Transverse colon (tissue), 4 donors: Measurements from ENCODE around the gene PHYKPL. TPM values are rescaled to one million over a fixed set of nuclear protein-coding genes. Genes with fewer than 3 reads are reported as not detected.

Experiments
- DNase-seq: peaks from one replicate; pipeline ENCODE4 v3.0.0-alpha.2; 2019
- H3K27ac ChIP-seq, 4 donors: fragments of 200-600 bp; sonication (generic); 2 replicates each; pipeline ENCODE4 v1.5.1; 2016 to 2018; ENCODE audit warnings: inconsistent platforms in 4 of 4
- H3K27me3 ChIP-seq: fragments of 200-600 bp; sonication (generic); 2 replicates; pipeline ENCODE4 v1.5.1; 2017; ENCODE audit warnings: inconsistent platforms
- H3K36me3 ChIP-seq, 4 donors: fragments of 200-600 bp; sonication (generic); 2 replicates each; pipeline ENCODE4 v1.5.1; 2017 to 2019; ENCODE audit warnings: inconsistent platforms in 4 of 4
- H3K4me1 ChIP-seq, 4 donors: fragments of 200-600 bp; sonication (generic); 2 replicates each; pipeline ENCODE4 v1.5.1; 2017 to 2020; ENCODE audit warnings: inconsistent platforms in 4 of 4
- H3K4me3 ChIP-seq, 4 donors: fragments of 200-600 bp; sonication (generic); 1 replicate in 1 of 4; 2 replicates in 3 of 4; pipeline versions ENCODE4 v1.5.1 to v1.6.1; 2017 to 2019; ENCODE audit warnings: inconsistent platforms in 4 of 4
- H3K9me3 ChIP-seq, 2 donors: fragments of 200-600 bp; sonication (generic); 2 replicates each; pipeline ENCODE4 v1.5.1; 2017 to 2019; ENCODE audit warnings: inconsistent platforms in 2 of 2
- EP300 ChIP-seq: sonication (generic); formaldehyde crosslinking; IDR thresholded peaks from one replicate; pipeline ENCODE4 v1.6.1; 2017; ENCODE audit warnings: antibody characterized with exemption, low read depth
- POLR2A ChIP-seq: fragments of 450-650 bp; IDR thresholded peaks from one replicate; pipeline ENCODE4 v1.6.1; 2016; ENCODE audit warnings: antibody characterized with exemption, mild to moderate bottlenecking, moderate library complexity
- POLR2AphosphoS5 ChIP-seq, 3 donors: sonication (generic); formaldehyde crosslinking; IDR thresholded peaks; one replicate each; pipeline ENCODE4 v1.6.1; 2016; ENCODE audit warnings: antibody characterized with exemption in 3 of 3
- WGBS, 2 donors: methylation state at CpG; one replicate each; pipeline ENCODE4 v1.1.5; 2018; ENCODE audit warnings: low coverage in 1 of 2; 5-methylcytosine and 5-hydroxymethylcytosine counted together
- in situ Hi-C, 4 donors: fragments of 200-750 bp; cut with MboI; loops; one replicate each; pipeline versions ENCODE4 v1.15.0 to v1.15.1; 2017; ENCODE audit warnings: low sequenced_read_pairs in 3 of 4, low pct_ligation_motif_present in 1 of 4, low pct_unique_long_range_greater_than_20kb in 1 of 4
- intact Hi-C: fragments of 100-400 bp; cut with DNase I; formaldehyde crosslinking; loops from one replicate; pipeline ENCODE4 v1.15.1; 2023; ENCODE audit warnings: low total_unique reads
- total RNA-seq, 4 donors: library from RNA; depleted of rRNA; stranded (reverse); fragments of >200 nt; gene quantifications; one replicate each; pipeline ENCODE4 v1.1.0, GENCODE V29; 2016
- TF ChIP-seq, protein P1 (sequence below), 5 experiments: fragments of 200-600 bp in 3 of 5; fragments of 450-650 bp in 2 of 5; sonication (generic) in 3 of 5; IDR thresholded peaks; 1 replicate in 2 of 5; 2 replicates in 3 of 5; pipeline ENCODE4 v1.5.1; 2016 to 2017; ENCODE audit warnings: antibody characterized with exemption in 5 of 5, inconsistent platforms in 3 of 5, mild to moderate bottlenecking in 2 of 5, moderate library complexity in 1 of 5

Gene PHYKPL
- total RNA-seq, 4 donors from 2014 or later: 124 to 405 (median 197) TPM

DNA sequence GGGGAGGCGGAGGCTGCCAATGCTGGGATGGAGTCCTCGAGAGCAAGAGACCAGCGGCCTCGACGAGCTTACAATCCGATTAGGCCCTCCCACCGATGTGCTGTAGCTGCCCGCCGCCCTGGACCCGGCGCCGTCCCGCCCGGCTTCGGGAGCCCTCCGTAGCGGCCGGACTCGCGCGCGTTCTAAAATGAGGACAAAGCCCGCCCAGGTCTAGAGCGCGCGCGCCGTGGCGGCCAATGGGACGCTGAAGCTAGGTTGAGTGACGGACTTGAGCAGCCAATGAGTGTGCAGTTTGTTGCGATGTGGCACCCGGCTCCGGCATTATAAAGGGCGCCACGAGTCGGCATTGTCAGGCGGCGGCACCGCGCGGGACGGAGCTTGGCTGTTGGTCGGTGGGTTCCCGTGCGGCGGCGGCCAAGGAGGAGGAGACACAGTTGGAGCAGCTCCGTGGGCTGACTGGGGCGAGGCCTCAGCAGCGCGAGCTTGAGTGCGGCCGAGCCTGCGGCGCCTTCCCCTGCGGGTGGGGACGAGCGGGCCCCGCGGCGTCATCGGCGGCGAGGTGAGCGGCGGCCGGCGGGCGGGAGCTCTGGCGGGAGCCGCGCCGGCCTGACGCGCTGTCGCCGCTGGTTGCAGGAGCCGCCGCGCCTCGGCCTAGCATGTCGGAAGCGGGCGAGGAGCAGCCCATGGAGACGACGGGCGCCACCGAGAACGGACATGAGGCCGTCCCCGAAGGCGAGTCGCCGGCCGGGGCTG is 28.2 kb downstream of the PHYKPL start, which contains the start of gene HNRNPAB:
Gene HNRNPAB (plus strand): TSS at position 352 of the 753 bp plus-strand sequence. CDS start 305 bp downstream, at position 657.
- TF ChIP-seq POLR2AphosphoS5 (IDR thresholded peaks at IDR 0.05): peak; percentile 99 to 100 (median 100)
- no peak for TF ChIP-seq EP300
- TF ChIP-seq, protein P1, sequence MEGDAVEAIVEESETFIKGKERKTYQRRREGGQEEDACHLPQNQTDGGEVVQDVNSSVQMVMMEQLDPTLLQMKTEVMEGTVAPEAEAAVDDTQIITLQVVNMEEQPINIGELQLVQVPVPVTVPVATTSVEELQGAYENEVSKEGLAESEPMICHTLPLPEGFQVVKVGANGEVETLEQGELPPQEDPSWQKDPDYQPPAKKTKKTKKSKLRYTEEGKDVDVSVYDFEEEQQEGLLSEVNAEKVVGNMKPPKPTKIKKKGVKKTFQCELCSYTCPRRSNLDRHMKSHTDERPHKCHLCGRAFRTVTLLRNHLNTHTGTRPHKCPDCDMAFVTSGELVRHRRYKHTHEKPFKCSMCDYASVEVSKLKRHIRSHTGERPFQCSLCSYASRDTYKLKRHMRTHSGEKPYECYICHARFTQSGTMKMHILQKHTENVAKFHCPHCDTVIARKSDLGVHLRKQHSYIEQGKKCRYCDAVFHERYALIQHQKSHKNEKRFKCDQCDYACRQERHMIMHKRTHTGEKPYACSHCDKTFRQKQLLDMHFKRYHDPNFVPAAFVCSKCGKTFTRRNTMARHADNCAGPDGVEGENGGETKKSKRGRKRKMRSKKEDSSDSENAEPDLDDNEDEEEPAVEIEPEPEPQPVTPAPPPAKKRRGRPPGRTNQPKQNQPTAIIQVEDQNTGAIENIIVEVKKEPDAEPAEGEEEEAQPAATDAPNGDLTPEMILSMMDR (IDR thresholded peaks at IDR 0.05): no peak
- peak; percentile 100 for TF ChIP-seq POLR2A
- H3K27me3 ChIP-seq: no peaks in the 10 kb centered on the region
- WGBS, 2 donors: 1% methylated on average over 57 of the region's 96 CpGs; no CpG with 5 or more reads in 1 of the 2 donors
- peak within 1 kb of the TSS; percentile 99 for H3K27ac ChIP-seq
- no peaks in the 10 kb centered on the region for H3K9me3 ChIP-seq
- peak; percentile 97 for DNase-seq
- intact Hi-C loops (no loop called here), in situ Hi-C loops (no loop called here)
- peak within 1 kb of the TSS; percentile 93 to 99 (median 96) for H3K4me3 ChIP-seq
- H3K36me3 ChIP-seq: peaks cover 0 to 11% (median 1%) of the 10 kb centered on the region in 4 donors
- peaks cover 32 to 49% (median 42%) of the 10 kb centered on the region in 4 donors for H3K4me1 ChIP-seq

DNA sequence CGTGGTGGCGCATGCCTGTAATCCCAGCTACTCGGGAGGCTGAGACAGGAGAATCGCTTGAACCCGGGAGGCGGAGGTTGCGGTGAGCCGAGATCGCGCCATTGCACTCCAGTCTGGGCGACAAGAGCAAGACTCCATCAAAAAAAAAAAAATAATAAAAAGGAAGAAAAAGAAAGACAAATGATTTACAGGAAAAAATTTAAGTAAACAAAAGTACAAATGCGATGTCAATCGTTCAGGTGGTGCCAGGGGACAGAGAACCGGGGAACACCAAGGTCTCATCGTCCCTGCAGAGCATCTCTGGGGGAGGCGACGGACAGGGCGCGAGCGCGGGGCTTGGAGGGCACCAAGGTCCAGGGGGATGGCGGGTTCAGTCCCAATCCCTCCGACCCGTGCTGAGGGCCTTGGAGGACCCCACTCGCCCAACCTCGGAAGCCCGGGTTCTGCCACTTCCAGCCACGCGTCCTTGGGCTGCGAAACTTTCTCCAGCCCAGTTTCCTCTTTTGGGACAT is 28.9 kb downstream of the PHYKPL start:
- intact Hi-C loops (no loop called here), in situ Hi-C loops (no loop called here)
- Histone ChIP-seq H3K27ac (peak overlapping the region; percentile 99), H3K36me3 (peaks cover 0 to 5% (median 0%) of the 10 kb centered on the region in 4 donors), H3K4me1 (peaks cover 26 to 42% (median 36%) of the 10 kb centered on the region in 4 donors), H3K9me3 (no peaks in the 10 kb centered on the region), H3K27me3 (no peaks in the 10 kb centered on the region), H3K4me3 (peak overlapping the region; percentile 46 to 99 (median 96))
- WGBS, 2 donors: 32% methylated on average over 29 of the region's 30 CpGs; no CpG with 5 or more reads in 1 of the 2 donors
- no peak for TF ChIP-seq POLR2A
- TF ChIP-seq, protein P1 (IDR thresholded peaks at IDR 0.05): no peak
- no peak for TF ChIP-seq POLR2AphosphoS5 (IDR thresholded peaks at IDR 0.05)
- no peak for TF ChIP-seq EP300
- no peak for DNase-seq

DNA sequence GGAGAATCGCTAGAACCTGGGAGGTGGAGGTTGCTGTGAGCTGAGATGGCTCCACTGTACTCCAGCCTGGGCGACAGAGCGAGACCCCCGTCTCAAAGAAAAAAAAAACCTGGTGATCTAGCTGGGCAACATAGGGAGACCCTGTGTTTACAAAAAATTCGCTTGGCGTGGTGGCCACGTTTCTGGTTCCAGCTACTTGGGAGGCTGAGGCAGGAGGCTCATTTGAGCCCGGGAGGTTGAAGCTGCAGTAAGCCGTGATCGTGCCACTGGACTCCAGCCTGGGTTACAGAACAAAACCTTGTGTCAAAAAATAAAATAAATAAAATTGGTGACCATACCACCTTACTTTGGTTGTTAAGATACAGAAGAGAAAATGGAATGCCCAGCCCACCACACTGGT is 30.1 kb downstream of the PHYKPL start:
- intact Hi-C loops (no loop called here), in situ Hi-C loops (no loop called here)
- Histone ChIP-seq H3K4me3 (no peak overlapping the region), H3K4me1 (peaks cover 16 to 31% (median 25%) of the 10 kb centered on the region in 4 donors), H3K36me3 (no peaks in the 10 kb centered on the region), H3K27me3 (no peaks in the 10 kb centered on the region), H3K9me3 (no peaks in the 10 kb centered on the region), H3K27ac (no peak overlapping the region)
- WGBS, 2 donors: 91 to 94% methylated on average over 3 to 10 of the region's 10 CpGs
- DNase-seq: no peak
- TF ChIP-seq EP300: no peak
- TF ChIP-seq, protein P1 (IDR thresholded peaks at IDR 0.05): no peak

DNA sequence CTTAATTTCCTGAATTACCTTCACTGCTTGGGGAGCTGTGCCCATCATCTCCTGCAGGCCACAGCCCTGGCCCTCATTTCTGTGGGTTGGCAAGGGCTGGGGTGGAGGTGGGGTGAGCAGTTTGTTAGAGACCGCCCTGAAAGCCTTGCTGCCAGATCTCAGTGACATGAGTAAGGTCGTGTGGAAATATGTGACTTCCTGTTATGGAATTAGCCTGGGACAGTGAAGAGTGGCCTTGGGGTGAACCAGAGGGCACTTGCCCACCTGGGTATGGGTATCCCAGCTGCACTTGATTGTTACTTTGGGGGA is 30.7 kb downstream of the PHYKPL start:
- H3K9me3 ChIP-seq: no peaks in the 10 kb centered on the region
- 0% methylated on average over 1 of the region's 2 CpGs; no CpG with 5 or more reads in 1 of the 2 donors for WGBS, 2 donors
- intact Hi-C loops: no loop called here

More for the DNA sequence above, 30.7 kb downstream of the PHYKPL start:
- TF ChIP-seq, protein P1 (IDR thresholded peaks at IDR 0.05): no peak
- TF ChIP-seq POLR2AphosphoS5 (IDR thresholded peaks at IDR 0.05): no peak
- TF ChIP-seq EP300: no peak
- TF ChIP-seq POLR2A: no peak
- peak overlapping the region in 2 of 4 donors; percentile 2 to 14 for H3K27ac ChIP-seq
- no peak for DNase-seq
- in situ Hi-C loops: no loop called here
- no peak overlapping the region for H3K4me3 ChIP-seq
- H3K36me3 ChIP-seq: no peaks in the 10 kb centered on the region
- H3K4me1 ChIP-seq: peaks cover 10 to 24% (median 19%) of the 10 kb centered on the region in 4 donors
- H3K27me3 ChIP-seq: no peaks in the 10 kb centered on the region
